ENCODE data around the gene MOSPD3.

The MOSPD3 gene

DNA sequence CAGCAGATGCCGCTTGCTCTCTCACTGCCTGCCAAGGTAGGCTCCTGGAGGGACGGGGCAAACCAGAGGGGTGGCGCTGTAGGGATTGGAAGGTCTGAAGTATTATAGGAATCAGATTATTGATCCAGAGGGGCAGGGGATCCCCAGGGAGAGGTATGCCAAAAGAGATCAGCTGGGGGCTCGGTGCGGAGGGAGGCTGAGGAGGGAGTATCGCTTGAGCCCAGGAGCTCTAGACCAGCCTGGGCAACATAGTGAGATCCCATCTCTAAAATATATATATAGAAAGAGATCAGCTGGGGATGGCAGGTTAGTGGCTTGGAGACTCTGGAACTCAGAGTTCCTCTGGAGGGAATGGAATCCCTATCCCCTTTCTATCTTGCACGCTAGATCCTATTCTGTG, 17.2 kb upstream of the MOSPD3 start:
- Histone ChIP-seq H3F3A (ENCODE audit: control insufficient read depth, insufficient read depth) (no peaks in the 10 kb centered on the region), H3K27me3 (ENCODE audit: control insufficient read depth, low read length) (peaks cover 5% of the 10 kb centered on the region; the same call in 1 of the 2 replicates), H4K20me1 (ENCODE audit: control insufficient read depth, insufficient read depth, low read depth, low read length) (no peaks in the 10 kb centered on the region), H3K79me2 (ENCODE audit: control insufficient read depth, low read length) (no peaks in the 10 kb centered on the region), H3K4me3 (ENCODE audit: low read length) (no peak overlapping the region), H3K9me3 (ENCODE audit: control insufficient read depth, insufficient read depth, low read length) (no peaks in the 10 kb centered on the region), H3K27ac (ENCODE audit: low read depth, low read length) (no peak overlapping the region), H3K9me2 (replicated peaks; ENCODE audit: control insufficient read depth, low read length) (no peaks in the 10 kb centered on the region), H3K36me3 (ENCODE audit: control insufficient read depth, low read length) (no peaks in the 10 kb centered on the region), H3K4me2 (ENCODE audit: low read length) (no peak overlapping the region), H3K4me1 (ENCODE audit: control insufficient read depth, low read length) (no peaks in the 10 kb centered on the region)
- no peak for TF ChIP-seq EZH2phosphoT487 (IDR thresholded peaks at IDR 0.05; ENCODE audit: borderline replicate concordance, low read length)
- TF ChIP-seq CTCF (IDR thresholded peaks at IDR 0.05; ENCODE audit: low read depth, low read length, poor library complexity, severe bottlenecking), result no peak

- no peaks in the 10 kb centered on the region for H3K79me2 ChIP-seq (ENCODE audit: control insufficient read depth, low read length)
- no peaks in the 10 kb centered on the region for H3K9me3 ChIP-seq (ENCODE audit: control insufficient read depth, insufficient read depth, low read length)
- TF ChIP-seq EZH2phosphoT487 (IDR thresholded peaks at IDR 0.05; ENCODE audit: borderline replicate concordance, low read length) (no peak), CTCF (IDR thresholded peaks at IDR 0.05; ENCODE audit: low read depth, low read length, poor library complexity, severe bottlenecking) (no peak)
- no peaks in the 10 kb centered on the region; the same call in 1 of the 2 replicates for H3K4me1 ChIP-seq (ENCODE audit: control insufficient read depth, low read length)
- H3K4me3 ChIP-seq (ENCODE audit: low read length), result no peak overlapping the region
- H4K20me1 ChIP-seq (ENCODE audit: control insufficient read depth, insufficient read depth, low read depth, low read length), result no peaks in the 10 kb centered on the region
- no peaks in the 10 kb centered on the region for H3F3A ChIP-seq (ENCODE audit: control insufficient read depth, insufficient read depth)
- no peaks in the 10 kb centered on the region for H3K9me2 ChIP-seq (replicated peaks; ENCODE audit: control insufficient read depth, low read length)
- no peak overlapping the region for H3K27ac ChIP-seq (ENCODE audit: low read depth, low read length)
- H3K36me3 ChIP-seq (ENCODE audit: control insufficient read depth, low read length), result no peaks in the 10 kb centered on the region
- H3K27me3 ChIP-seq (ENCODE audit: control insufficient read depth, low read length), result peaks cover 12% of the 10 kb centered on the region; the same call in 1 of the 2 replicates
- H3K4me2 ChIP-seq (ENCODE audit: low read length), result no peak overlapping the region
Measured at GRCh38 chr7:100598425-100598824, 13.9 kb upstream of the MOSPD3 start.

DNA sequence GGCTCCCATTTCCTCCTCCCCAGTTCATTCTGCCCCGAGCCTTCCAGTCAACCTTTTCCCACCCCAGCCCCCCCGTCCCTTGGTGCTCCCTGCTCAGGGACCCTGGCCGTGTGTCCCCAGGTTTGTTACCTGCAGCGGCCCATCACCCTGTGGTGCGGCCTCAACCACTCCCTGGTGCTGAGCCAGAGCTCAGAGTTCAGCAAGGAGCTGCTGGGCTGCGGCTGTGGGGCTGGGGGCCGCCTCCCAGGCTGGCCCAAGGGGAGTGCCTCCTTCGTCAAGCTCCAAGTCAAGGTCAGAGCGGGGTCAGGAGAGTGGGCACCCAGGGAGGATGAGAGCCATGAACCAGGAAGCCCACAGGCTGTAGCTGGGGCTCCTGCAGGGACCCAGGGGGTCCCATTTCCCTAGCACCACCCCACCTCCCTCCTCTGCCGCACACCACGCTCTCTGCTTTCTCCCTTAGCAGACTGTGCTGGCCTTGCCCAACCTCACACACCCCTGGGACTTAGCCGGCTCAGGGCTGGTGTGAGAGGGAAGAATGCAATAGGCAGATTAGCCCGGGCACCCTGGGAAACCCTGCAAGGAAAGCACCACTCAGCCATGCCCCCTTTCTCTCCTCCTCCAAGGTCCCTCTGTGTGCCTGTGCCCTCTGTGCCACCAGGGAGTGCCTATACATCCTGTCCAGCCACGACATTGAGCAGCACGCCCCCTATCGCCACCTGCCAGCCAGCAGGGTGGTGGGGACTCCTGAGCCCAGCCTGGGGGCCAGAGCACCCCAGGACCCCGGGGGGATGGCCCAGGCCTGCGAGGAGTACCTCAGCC, 12.2 kb upstream of the MOSPD3 start:
- TF ChIP-seq EZH2phosphoT487 (IDR thresholded peaks at IDR 0.05; ENCODE audit: borderline replicate concordance, low read length) (no peak), CTCF (IDR thresholded peaks at IDR 0.05; ENCODE audit: low read depth, low read length, poor library complexity, severe bottlenecking) (peak; percentile 94)

More for the DNA sequence above, 12.2 kb upstream of the MOSPD3 start:
- Histone ChIP-seq H3K4me1 (ENCODE audit: control insufficient read depth, low read length) (peaks cover 13% of the 10 kb centered on the region), H3F3A (ENCODE audit: control insufficient read depth, insufficient read depth) (no peaks in the 10 kb centered on the region), H3K79me2 (ENCODE audit: control insufficient read depth, low read length) (no peaks in the 10 kb centered on the region), H3K27me3 (ENCODE audit: control insufficient read depth, low read length) (peaks cover 18% of the 10 kb centered on the region), H3K4me3 (ENCODE audit: low read length) (no peak overlapping the region), H3K4me2 (ENCODE audit: low read length) (no peak overlapping the region), H3K9me3 (ENCODE audit: control insufficient read depth, insufficient read depth, low read length) (no peaks in the 10 kb centered on the region), H3K9me2 (replicated peaks; ENCODE audit: control insufficient read depth, low read length) (no peaks in the 10 kb centered on the region), H3K27ac (ENCODE audit: low read depth, low read length) (no peak overlapping the region), H4K20me1 (ENCODE audit: control insufficient read depth, insufficient read depth, low read depth, low read length) (no peaks in the 10 kb centered on the region), H3K36me3 (ENCODE audit: control insufficient read depth, low read length) (no peaks in the 10 kb centered on the region)
